GM23338 (cell line): ENCODE data around the gene KISS1R. TPM values are rescaled to one million over a fixed set of nuclear protein-coding genes. Genes with fewer than 3 reads are reported as not detected.

Experiments used
- ATAC-seq: fragments of 200-7000 bp; cut with Tn5 transposase; 3 replicates; pipeline ENCODE4 v1.9.1; 2020
- DNase-seq: peaks from one replicate; pipeline ENCODE4 v3.0.0-alpha.2; 2015; ENCODE audit warnings: low spot score
- H2AFZ ChIP-seq: fragments of 200-600 bp; sonication (generic); 2 replicates; pipeline ENCODE4 v1.8.0; 2016; ENCODE audit warnings: antibody characterized with exemption, mild to moderate bottlenecking, moderate library complexity
- H3F3A ChIP-seq: fragments of 200-600 bp; sonication (generic); replicated peaks from 2 replicates; pipeline ENCODE4 v1.8.0; 2017; ENCODE audit warnings: antibody characterized with exemption, mixed run types, low read depth
- H3K27ac ChIP-seq: fragments of 200-600 bp; sonication (generic); 2 replicates; pipeline ENCODE4 v1.6.1; 2016; ENCODE audit warnings: low read depth
- H3K27me3 ChIP-seq: fragments of 200-600 bp; sonication (generic); 2 replicates; pipeline ENCODE4 v1.8.0; 2016; ENCODE audit warnings: mild to moderate bottlenecking, mixed run types, moderate library complexity; ENCODE audit not compliant: insufficient read depth
- H3K36me3 ChIP-seq: fragments of 200-600 bp; sonication (generic); 2 replicates; pipeline ENCODE4 v1.8.0; 2016; ENCODE audit warnings: mild to moderate bottlenecking; ENCODE audit not compliant: insufficient read depth
- H3K4me1 ChIP-seq: fragments of 200-600 bp; sonication (generic); 2 replicates; pipeline ENCODE4 v1.8.0; 2016; ENCODE audit warnings: mild to moderate bottlenecking, moderate library complexity; ENCODE audit not compliant: insufficient read depth
- H3K4me2 ChIP-seq: fragments of 200-600 bp; sonication (generic); 2 replicates; pipeline ENCODE4 v1.7.1; 2017; ENCODE audit warnings: mixed run types
- H3K4me3 ChIP-seq: fragments of 200-600 bp; sonication (generic); 2 replicates; pipeline ENCODE4 v1.6.1; 2016; ENCODE audit warnings: mixed run types
- H3K79me2 ChIP-seq: fragments of 200-600 bp; sonication (generic); replicated peaks from 2 replicates; pipeline ENCODE4 v1.8.0; 2017; ENCODE audit warnings: mild to moderate bottlenecking; ENCODE audit not compliant: insufficient read depth
- H3K9me2 ChIP-seq: fragments of 200-600 bp; sonication (generic); 2 replicates; pipeline ENCODE4 v1.8.0; 2017; ENCODE audit not compliant: insufficient read depth
- H4K20me1 ChIP-seq: fragments of 200-600 bp; sonication (generic); replicated peaks from 2 replicates; pipeline ENCODE4 v1.8.0; 2017; ENCODE audit warnings: mild to moderate bottlenecking; ENCODE audit not compliant: insufficient read depth
- H3K27ac Mint-ChIP-seq: 2 replicates; pipeline ENCODE4 v1.8.0; 2020; ENCODE audit warnings: inconsistent platforms, mild to moderate bottlenecking, moderate library complexity, mixed read lengths
- H3K27me3 Mint-ChIP-seq: 3 replicates; pipeline ENCODE4 v1.8.0; 2022; ENCODE audit warnings: low read depth, mild to moderate bottlenecking, moderate library complexity, mixed read lengths, inconsistent platforms; ENCODE audit not compliant: insufficient read depth, poor library complexity
- H3K36me3 Mint-ChIP-seq: 3 replicates; pipeline ENCODE4 v1.8.0; 2021; ENCODE audit warnings: low read depth, mild to moderate bottlenecking, inconsistent platforms, moderate library complexity, mixed read lengths
- H3K4me1 Mint-ChIP-seq: 3 replicates; pipeline ENCODE4 v1.8.0; 2020; ENCODE audit warnings: mild to moderate bottlenecking, inconsistent platforms, mixed read lengths
- H3K4me3 Mint-ChIP-seq: 3 replicates; pipeline ENCODE4 v1.8.0; 2021; ENCODE audit warnings: moderate library complexity, mild to moderate bottlenecking, inconsistent platforms, mixed read lengths
- H3K9me3 Mint-ChIP-seq: 3 replicates; pipeline ENCODE4 v1.8.0; 2020; ENCODE audit warnings: moderate library complexity, mild to moderate bottlenecking, inconsistent platforms, mixed read lengths
- ETS1 ChIP-seq: IDR thresholded peaks from 2 replicates; pipeline ENCODE4 v1.6.1; 2016; ENCODE audit warnings: antibody characterized with exemption
- EZH2 ChIP-seq: fragments of 200-600 bp; sonication (generic); IDR thresholded peaks from one replicate; pipeline ENCODE4 v1.8.0; 2017; ENCODE audit warnings: antibody characterized with exemption, mild to moderate bottlenecking, low read depth; ENCODE audit not compliant: unreplicated experiment
- EZH2phosphoT487 ChIP-seq: fragments of 200-600 bp; sonication (generic); IDR thresholded peaks from one replicate; pipeline ENCODE4 v1.8.1; 2018; ENCODE audit warnings: antibody characterized with exemption; ENCODE audit not compliant: unreplicated experiment
- JUNB ChIP-seq: IDR thresholded peaks from one replicate; pipeline ENCODE4 v1.6.1; 2016; ENCODE audit warnings: antibody characterized with exemption; ENCODE audit not compliant: unreplicated experiment
- NANOG ChIP-seq: IDR thresholded peaks from 2 replicates; pipeline ENCODE4 v1.6.1; 2016; ENCODE audit warnings: antibody characterized with exemption, borderline replicate concordance
- POLR2AphosphoS5 ChIP-seq: IDR thresholded peaks from 2 replicates; pipeline ENCODE4 v1.6.1; 2016; ENCODE audit warnings: antibody characterized with exemption, low read depth
- REST ChIP-seq: IDR thresholded peaks from one replicate; pipeline ENCODE4 v1.6.1; 2018; ENCODE audit warnings: antibody characterized with exemption; ENCODE audit not compliant: unreplicated experiment
- STAT1 ChIP-seq: IDR thresholded peaks from one replicate; pipeline ENCODE4 v1.6.1; 2016; ENCODE audit warnings: antibody characterized with exemption; ENCODE audit not compliant: unreplicated experiment
- ZNF114 ChIP-seq: fragments of 250-450 bp; sonication (Bioruptor Pico); IDR thresholded peaks from 2 replicates; pipeline ENCODE4 v1.5.0; 2020; ENCODE audit warnings: mild to moderate bottlenecking, moderate library complexity
- ZNF331 ChIP-seq: fragments of 250-450 bp; sonication (Bioruptor Pico); IDR thresholded peaks from 2 replicates; pipeline ENCODE4 v1.5.0; 2020; ENCODE audit warnings: low read depth, mild to moderate bottlenecking, moderate library complexity
- ZNF462 ChIP-seq: fragments of 250-450 bp; sonication (Bioruptor Pico); IDR thresholded peaks from 2 replicates; pipeline ENCODE4 v1.5.0; 2020; ENCODE audit warnings: mild to moderate bottlenecking, moderate library complexity
- polyA plus RNA-seq: library from polyadenylated mRNA; unstranded; fragments of >200 nt; fragmentation: Nextera tagmentation; extraction: Ambion mirVana; gene quantifications from 2 replicates; pipeline ENCODE4 v1.2.1, GENCODE V29; 2016
- total RNA-seq: library from RNA; depleted of rRNA; stranded (reverse); fragments of >200 nt; shearing (Covaris generic); gene quantifications from 2 replicates; pipeline ENCODE4 v1.2.3, GENCODE V29; 2014
- TF ChIP-seq, protein P1 (sequence below), 2 experiments: fragments of 200-600 bp in 1 of 2; sonication (generic) in 1 of 2; conservative IDR thresholded peaks; 2 replicates each; pipeline versions ENCODE4 v1.5.1 to v1.6.1; 2016 to 2017; ENCODE audit warnings: antibody characterized with exemption in 2 of 2, low read depth in 2 of 2, mild to moderate bottlenecking in 2 of 2, moderate library complexity in 1 of 2

Gene KISS1R
- total and polyA plus RNA-seq, 2 experiments from 2014 or later, result 0.78 to 4.0 TPM

DNA sequence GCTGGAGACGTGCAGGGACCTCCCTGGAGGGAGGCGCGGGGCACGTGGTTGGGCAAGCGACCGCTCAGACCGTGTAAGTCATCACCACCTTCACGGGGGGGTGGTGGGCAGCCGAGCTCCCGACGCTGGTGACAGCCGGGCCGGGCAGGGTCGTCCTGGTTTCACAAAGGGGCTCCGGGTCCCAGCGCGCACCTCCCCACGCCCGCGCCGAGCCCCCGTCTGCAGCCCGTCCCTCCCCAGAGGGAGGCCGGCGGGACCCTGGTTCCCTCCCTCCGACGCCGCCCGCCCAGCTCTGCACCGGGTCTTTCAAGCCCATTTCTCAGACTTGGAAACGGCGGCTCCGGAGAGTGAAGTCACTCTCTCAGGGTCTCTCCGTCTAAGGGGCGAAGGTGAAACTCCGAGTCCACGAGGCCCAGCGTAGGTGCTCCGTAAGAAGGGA is 8.0 kb downstream of the KISS1R start (continued):
- no peak for TF ChIP-seq ETS1
- no peak for TF ChIP-seq NANOG
- TF ChIP-seq REST, result no peak
- TF ChIP-seq EZH2phosphoT487, result no peak
- TF ChIP-seq JUNB, result no peak
- no peak for TF ChIP-seq STAT1
- no peak for TF ChIP-seq ZNF331 (CRISPR knock-in tag)
- no peak for TF ChIP-seq ZNF114
- TF ChIP-seq POLR2AphosphoS5, result no peak
- TF ChIP-seq, protein P1, sequence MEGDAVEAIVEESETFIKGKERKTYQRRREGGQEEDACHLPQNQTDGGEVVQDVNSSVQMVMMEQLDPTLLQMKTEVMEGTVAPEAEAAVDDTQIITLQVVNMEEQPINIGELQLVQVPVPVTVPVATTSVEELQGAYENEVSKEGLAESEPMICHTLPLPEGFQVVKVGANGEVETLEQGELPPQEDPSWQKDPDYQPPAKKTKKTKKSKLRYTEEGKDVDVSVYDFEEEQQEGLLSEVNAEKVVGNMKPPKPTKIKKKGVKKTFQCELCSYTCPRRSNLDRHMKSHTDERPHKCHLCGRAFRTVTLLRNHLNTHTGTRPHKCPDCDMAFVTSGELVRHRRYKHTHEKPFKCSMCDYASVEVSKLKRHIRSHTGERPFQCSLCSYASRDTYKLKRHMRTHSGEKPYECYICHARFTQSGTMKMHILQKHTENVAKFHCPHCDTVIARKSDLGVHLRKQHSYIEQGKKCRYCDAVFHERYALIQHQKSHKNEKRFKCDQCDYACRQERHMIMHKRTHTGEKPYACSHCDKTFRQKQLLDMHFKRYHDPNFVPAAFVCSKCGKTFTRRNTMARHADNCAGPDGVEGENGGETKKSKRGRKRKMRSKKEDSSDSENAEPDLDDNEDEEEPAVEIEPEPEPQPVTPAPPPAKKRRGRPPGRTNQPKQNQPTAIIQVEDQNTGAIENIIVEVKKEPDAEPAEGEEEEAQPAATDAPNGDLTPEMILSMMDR (conservative IDR thresholded peaks at IDR 0.05; ENCODE audit: low read depth in 2 of 2), result no peak
- TF ChIP-seq EZH2, result no peak

GRCh38 chr19:925526-926322 is 8.6 kb downstream of the KISS1R start, which contains the start of gene ARID3A:
TSS of gene ARID3A (plus strand) at chr19:926035. CDS start at chr19:929529, 3,494 bp downstream.
- H3K27ac Mint-ChIP-seq, result no peak within 1 kb of the TSS
- peak within 1 kb of the TSS; percentile 83; the same call in 1 of the 2 replicates for H3K27ac ChIP-seq
- no peaks in the 10 kb centered on the region for H3K9me2 ChIP-seq
- peak; percentile 95 for TF ChIP-seq JUNB
- TF ChIP-seq STAT1, result no peak
- TF ChIP-seq ZNF462 (CRISPR knock-in tag), result no peak

More at GRCh38 chr19:925526-926322, 8.6 kb downstream of the KISS1R start, which contains the start of gene ARID3A:
- Histone ChIP-seq H3K4me3 (peak within 1 kb of the TSS; percentile 89), H3K79me2 (peaks cover 27% of the 10 kb centered on the region), H2AFZ (peak within 1 kb of the TSS; percentile 80), H3K27me3 (peaks cover 17% of the 10 kb centered on the region), H3K4me2 (peak within 1 kb of the TSS; percentile 91), H3F3A (peaks cover 15% of the 10 kb centered on the region; the same call in 1 of the 2 replicates), H3K36me3 (no peaks in the 10 kb centered on the region; the same call in 1 of the 2 replicates), H3K4me1 (peaks cover 10% of the 10 kb centered on the region), H4K20me1 (no peaks in the 10 kb centered on the region; the same call in none of the 2 replicates)
- Mint-ChIP-seq H3K9me3 (no peaks in the 10 kb centered on the region; the same call in 2 of the 3 replicates), H3K27me3 (peaks cover 18% of the 10 kb centered on the region), H3K4me3 (peak within 1 kb of the TSS; percentile 85), H3K36me3 (peaks cover 7% of the 10 kb centered on the region; the same call in 2 of the 3 replicates), H3K4me1 (peaks cover 8% of the 10 kb centered on the region; the same call in 2 of the 3 replicates)
- ATAC-seq (peak; percentile 4), DNase-seq (peak; percentile 92)
